Ascending aorta (tissue), 2 donors: Measurements from ENCODE around the gene GPR21. TPM values are rescaled to one million over a fixed set of nuclear protein-coding genes. Genes with fewer than 3 reads are reported as not detected.

Experiments
- DNase-seq, 2 donors: peaks; one replicate each; pipeline ENCODE4 v3.0.0-alpha.2; 2019; ENCODE audit warnings: low spot score in 2 of 2
- H3K27ac ChIP-seq, 2 donors: fragments of 200-600 bp; sonication (generic); one replicate each; pipeline ENCODE4 v1.5.1; 2016 to 2017; ENCODE audit warnings: mild to moderate bottlenecking in 1 of 2
- H3K27me3 ChIP-seq: fragments of 200-600 bp; sonication (generic); one replicate; pipeline ENCODE4 v1.5.1; 2017
- H3K36me3 ChIP-seq, 2 donors: fragments of 200-600 bp; sonication (generic); one replicate each; pipeline ENCODE4 v1.5.1; 2016
- H3K4me1 ChIP-seq, 2 donors: fragments of 200-600 bp; sonication (generic); one replicate each; pipeline ENCODE4 v1.5.1; 2016 to 2017; ENCODE audit warnings: mild to moderate bottlenecking in 1 of 2
- H3K4me3 ChIP-seq, 2 donors: fragments of 200-600 bp; sonication (generic); one replicate each; pipeline ENCODE4 v1.5.1; 2016 to 2017; ENCODE audit warnings: mild to moderate bottlenecking in 1 of 2
- H3K9me3 ChIP-seq, 2 donors: fragments of 200-600 bp; sonication (generic); one replicate each; pipeline ENCODE4 v1.5.1; 2016
- CTCF ChIP-seq, 3 experiments: fragments of 200-600 bp in 2 of 3; fragments of 450-650 bp in 1 of 3; sonication (generic) in 2 of 3; IDR thresholded peaks; one replicate each; pipeline ENCODE4 v1.5.1; 2016 to 2019; ENCODE audit warnings: antibody characterized with exemption in 3 of 3, mild to moderate bottlenecking in 1 of 3, moderate library complexity in 1 of 3
- intact Hi-C: fragments of 100-400 bp; cut with DNase I; formaldehyde crosslinking; loops from one replicate; pipeline ENCODE4 v1.15.1; 2023
- total RNA-seq: library from RNA; depleted of rRNA; stranded (reverse); fragments of >200 nt; gene quantifications from one replicate; pipeline ENCODE4 v1.1.0, GENCODE V29; 2016

The GPR21 gene
- total RNA-seq, 1 donor from 2014 or later, result 5.7 TPM

- peak overlapping the region; percentile 82 to 86 for H3K27ac ChIP-seq
- no peak for DNase-seq
- peaks cover 0 to 56% of the 10 kb centered on the region in 2 donors for H3K4me1 ChIP-seq
- no peak for TF ChIP-seq CTCF (IDR thresholded peaks at IDR 0.05)
- intact Hi-C loops, result no loop called here
- peak overlapping the region in 1 of 2 donors; percentile 56 for H3K4me3 ChIP-seq
- no peaks in the 10 kb centered on the region for H3K36me3 ChIP-seq
- H3K9me3 ChIP-seq, result no peaks in the 10 kb centered on the region
- no peaks in the 10 kb centered on the region for H3K27me3 ChIP-seq
These were observed 3.6 kb downstream of the GPR21 start for GRCh38 chr9:123036893-123037545.

DNA sequence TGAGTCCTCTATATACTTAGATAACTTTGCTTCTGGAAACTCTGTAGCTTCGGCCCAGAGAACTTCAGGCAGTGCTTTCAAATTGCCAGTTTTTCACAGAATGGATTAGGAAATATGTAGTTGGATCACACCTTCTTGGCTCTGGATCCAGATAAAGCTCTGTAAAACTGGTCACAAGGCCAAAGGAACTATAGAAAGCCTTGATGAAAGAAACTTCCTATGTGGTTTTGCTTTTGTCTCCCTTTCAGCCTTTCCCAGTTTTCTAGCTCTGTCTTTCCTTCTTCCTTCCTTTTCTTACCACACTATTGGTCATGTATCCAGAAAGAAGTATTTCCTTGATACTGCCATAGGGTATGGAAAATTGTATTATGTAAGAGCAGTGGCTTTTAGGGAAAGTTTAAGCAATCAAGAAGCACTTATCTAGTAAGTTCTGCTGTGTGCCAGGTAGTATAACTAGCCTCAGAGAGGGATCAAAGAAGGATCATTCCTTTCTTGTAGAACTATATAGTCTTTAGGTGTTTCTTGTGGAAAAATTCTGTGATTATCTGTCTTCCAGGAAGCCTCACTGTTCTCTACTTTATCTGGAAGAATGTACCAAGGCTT, 6.3 kb downstream of the GPR21 start:
- no peak for DNase-seq
- no peaks in the 10 kb centered on the region for H3K36me3 ChIP-seq
- no peaks in the 10 kb centered on the region for H3K27me3 ChIP-seq
- intact Hi-C loops, result loop anchor here (2.0 kb wide), 1 partner anchor 31 kb away; no protein-coding TSS in a partner anchor
- H3K4me1 ChIP-seq, result peaks cover 3 to 48% of the 10 kb centered on the region in 2 donors
- no peak overlapping the region for H3K4me3 ChIP-seq
- H3K27ac ChIP-seq, result peak overlapping the region; percentile 75 to 82
- H3K9me3 ChIP-seq, result no peaks in the 10 kb centered on the region
- no peak for TF ChIP-seq CTCF (IDR thresholded peaks at IDR 0.05)

DNA sequence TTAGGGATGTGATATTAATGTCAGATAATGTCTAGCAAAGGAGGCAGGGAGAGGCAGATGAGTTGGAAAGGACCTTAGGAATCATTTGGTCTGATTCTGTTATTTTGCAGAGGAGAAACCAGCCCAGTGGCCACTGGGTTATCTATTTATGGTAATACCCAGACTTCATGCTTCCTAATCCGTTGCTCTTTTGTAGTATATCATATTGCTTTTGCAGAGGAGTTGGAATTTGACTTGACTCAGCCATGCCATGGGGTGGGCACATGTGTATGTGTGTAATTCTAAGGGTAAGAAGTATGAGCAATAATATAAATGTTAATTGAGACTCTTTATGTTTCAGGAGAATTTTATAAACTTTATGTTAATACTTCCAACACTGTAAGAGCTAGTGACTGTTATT, 7.3 kb downstream of the GPR21 start:
- H3K4me1 ChIP-seq, result peaks cover 3 to 50% of the 10 kb centered on the region in 2 donors
- intact Hi-C loops, result loop anchor here (2.0 kb wide), 1 partner anchor 30 kb away; no protein-coding TSS in a partner anchor
- H3K4me3 ChIP-seq, result no peak overlapping the region
- H3K27ac ChIP-seq, result peak overlapping the region; percentile 75 to 82
- no peak for TF ChIP-seq CTCF (IDR thresholded peaks at IDR 0.05)
- DNase-seq, result no peak
- no peaks in the 10 kb centered on the region for H3K9me3 ChIP-seq
- no peaks in the 10 kb centered on the region for H3K36me3 ChIP-seq
- H3K27me3 ChIP-seq, result no peaks in the 10 kb centered on the region

DNA sequence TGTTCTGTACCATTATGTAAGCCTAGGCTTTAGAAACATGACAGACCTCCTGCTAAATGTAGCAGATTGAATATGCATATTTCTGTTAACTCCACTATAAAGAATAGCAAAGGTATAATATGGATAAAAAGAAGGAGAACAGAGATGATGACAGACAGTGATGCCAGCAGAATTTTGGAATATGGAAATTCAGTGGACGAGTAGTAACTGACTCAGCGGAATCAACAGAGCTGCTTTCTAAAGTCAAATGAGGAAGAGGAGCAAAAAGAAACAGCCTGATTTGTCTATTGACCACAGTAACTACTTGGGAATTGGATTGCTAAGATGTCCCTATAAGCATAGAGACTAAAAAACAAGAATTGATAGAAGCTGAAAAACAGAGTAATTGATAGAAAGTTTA, 8.0 kb downstream of the GPR21 start:
- H3K27ac ChIP-seq, result peak overlapping the region; percentile 75 to 82
- intact Hi-C loops, result loop anchor here (2.0 kb wide), 1 partner anchor 29 kb away; no protein-coding TSS in a partner anchor
- TF ChIP-seq CTCF (IDR thresholded peaks at IDR 0.05), result no peak
- peaks cover 3 to 52% of the 10 kb centered on the region in 2 donors for H3K4me1 ChIP-seq
- no peaks in the 10 kb centered on the region for H3K27me3 ChIP-seq
- DNase-seq, result no peak
- H3K4me3 ChIP-seq, result no peak overlapping the region
- no peaks in the 10 kb centered on the region for H3K9me3 ChIP-seq
- no peaks in the 10 kb centered on the region for H3K36me3 ChIP-seq

- peak overlapping the region in 1 of 2 donors; percentile 12 for H3K4me3 ChIP-seq
- no peak for TF ChIP-seq CTCF (IDR thresholded peaks at IDR 0.05)
- no peaks in the 10 kb centered on the region for H3K9me3 ChIP-seq
- no peaks in the 10 kb centered on the region for H3K36me3 ChIP-seq
- no peak for DNase-seq
- intact Hi-C loops, result no loop called here
- H3K4me1 ChIP-seq, result peaks cover 3 to 56% of the 10 kb centered on the region in 2 donors
- H3K27ac ChIP-seq, result peak overlapping the region; percentile 75 to 82
- H3K27me3 ChIP-seq, result no peaks in the 10 kb centered on the region
These were observed 9.8 kb downstream of the GPR21 start for GRCh38 chr9:123043081-123043939.
